Liver (tissue), 9 donors: ENCODE data around the gene ELP4. TPM values are rescaled to one million over a fixed set of nuclear protein-coding genes. Genes with fewer than 3 reads are reported as not detected.

ENCODE experiments used
- DNase-seq: peaks from one replicate; pipeline ENCODE4 v3.0.0-alpha.2; 2017; ENCODE audit warnings: low spot score
- H3K27ac ChIP-seq, 2 donors: one replicate each; pipeline ENCODE4 v1.7.0; 2013; ENCODE audit warnings: inconsistent platforms in 2 of 2, low read length in 2 of 2, control low read depth in 1 of 2, low read depth in 1 of 2, mild to moderate bottlenecking in 1 of 2
- H3K27me3 ChIP-seq, 4 donors: one replicate each; pipeline versions ENCODE4 v1.6.1 to v1.7.0; 2013; ENCODE audit warnings: low read length in 3 of 4, inconsistent platforms in 1 of 4, mild to moderate bottlenecking in 1 of 4, moderate library complexity in 1 of 4; ENCODE audit not compliant: control insufficient read depth in 4 of 4, insufficient read depth in 4 of 4
- H3K36me3 ChIP-seq, 4 donors: one replicate each; pipeline versions ENCODE4 v1.6.1 to v1.7.0; 2013; ENCODE audit warnings: low read length in 3 of 4, mild to moderate bottlenecking in 3 of 4, low read depth in 1 of 4, moderate library complexity in 1 of 4; ENCODE audit not compliant: control insufficient read depth in 4 of 4, insufficient read depth in 3 of 4
- H3K4me1 ChIP-seq, 4 donors: one replicate each; pipeline versions ENCODE4 v1.6.1 to v1.7.0; 2013; ENCODE audit warnings: low read length in 3 of 4, mild to moderate bottlenecking in 3 of 4, moderate library complexity in 1 of 4; ENCODE audit not compliant: control insufficient read depth in 4 of 4, insufficient read depth in 4 of 4
- H3K4me3 ChIP-seq, 3 donors: one replicate each; pipeline versions ENCODE4 v1.6.1 to v1.7.0; 2013; ENCODE audit warnings: low read length in 3 of 3, control low read depth in 1 of 3, low read depth in 1 of 3, mild to moderate bottlenecking in 1 of 3
- H3K9ac ChIP-seq, 2 donors: one replicate each; pipeline ENCODE4 v1.7.0; 2013; ENCODE audit warnings: low read length in 2 of 2, mild to moderate bottlenecking in 2 of 2, moderate library complexity in 2 of 2, control low read depth in 1 of 2, low read depth in 1 of 2
- H3K9me3 ChIP-seq, 4 donors: one replicate each; pipeline versions ENCODE4 v1.6.1 to v1.7.0; 2013; ENCODE audit warnings: low read length in 3 of 4; ENCODE audit not compliant: control insufficient read depth in 4 of 4
- EGR1 ChIP-seq, 2 donors: IDR thresholded peaks; 2 replicates each; pipeline ENCODE4 v1.6.1; 2016 to 2018; ENCODE audit warnings: antibody characterized with exemption in 2 of 2, low read depth in 2 of 2
- FOXA1 ChIP-seq: IDR thresholded peaks from 2 replicates; pipeline ENCODE4 v1.6.1; 2016; ENCODE audit warnings: antibody characterized with exemption
- GABPA ChIP-seq, 2 donors: IDR thresholded peaks in 1 of 2; conservative IDR thresholded peaks in 1 of 2; 2 replicates each; pipeline ENCODE4 v1.6.1; 2016; ENCODE audit warnings: antibody characterized with exemption in 2 of 2, mild to moderate bottlenecking in 1 of 2, moderate library complexity in 1 of 2
- HNF4G ChIP-seq: IDR thresholded peaks from 2 replicates; pipeline ENCODE4 v1.6.1; 2016; ENCODE audit warnings: antibody characterized with exemption
- RXRA ChIP-seq, 2 donors: IDR thresholded peaks; 2 replicates each; pipeline ENCODE4 v1.6.1; 2017 to 2018; ENCODE audit warnings: antibody characterized with exemption in 2 of 2, mild to moderate bottlenecking in 1 of 2
- TAF1 ChIP-seq: conservative IDR thresholded peaks from 2 replicates; pipeline ENCODE4 v1.6.1; 2016; ENCODE audit warnings: antibody characterized with exemption, mild to moderate bottlenecking
- YY1 ChIP-seq: IDR thresholded peaks from 2 replicates; pipeline ENCODE4 v1.6.1; 2016; ENCODE audit warnings: antibody characterized with exemption, mild to moderate bottlenecking
- WGBS: extraction: QIAGEN DNeasy Blood & Tissue Kit; methylation state at CpG from one replicate; pipeline ENCODE4 v1.1.7; 2013; 5-methylcytosine and 5-hydroxymethylcytosine counted together
- polyA plus RNA-seq, 2 donors: library from polyadenylated mRNA; stranded (reverse) in 1 of 2; unstranded in 1 of 2; fragments of 200-250 nt in 1 of 2; fragments of >200 nt in 1 of 2; fragmentation: Nextera tagmentation in 1 of 2; extraction: Ambion mirVana in 1 of 2; gene quantifications; one replicate each; pipeline versions ENCODE4 v1.2.1 to v1.2.3, GENCODE V29; 2013 to 2015
- total RNA-seq, 2 donors: library from RNA; depleted of rRNA; stranded (reverse); fragments of >200 nt; gene quantifications; one replicate each; pipeline ENCODE4 v1.2.3, GENCODE V29; 2014
- TF ChIP-seq, protein P1 (sequence below): fragments of 150-350 bp; IDR thresholded peaks from 2 replicates; pipeline ENCODE4 v1.5.1; 2017; ENCODE audit warnings: improper control_type of control experiment, low read depth, low read length; ENCODE audit not compliant: missing input control
- TF ChIP-seq, protein P2 (sequence below): IDR thresholded peaks from 2 replicates; pipeline ENCODE4 v1.6.1; 2016; ENCODE audit warnings: antibody characterized with exemption
- TF ChIP-seq, protein P3 (sequence below): IDR thresholded peaks from 2 replicates; pipeline ENCODE4 v1.6.1; 2016; ENCODE audit warnings: antibody characterized with exemption
- donor health status: healthy.
- donor health status: healthy.
- donor health status: healthy.
- donor health status: healthy.
- donor health status: healthy.

ELP4 gene
- total and polyA plus RNA-seq, 4 donors, result 6.0 to 18.8 (median 12.5) TPM

DNA sequence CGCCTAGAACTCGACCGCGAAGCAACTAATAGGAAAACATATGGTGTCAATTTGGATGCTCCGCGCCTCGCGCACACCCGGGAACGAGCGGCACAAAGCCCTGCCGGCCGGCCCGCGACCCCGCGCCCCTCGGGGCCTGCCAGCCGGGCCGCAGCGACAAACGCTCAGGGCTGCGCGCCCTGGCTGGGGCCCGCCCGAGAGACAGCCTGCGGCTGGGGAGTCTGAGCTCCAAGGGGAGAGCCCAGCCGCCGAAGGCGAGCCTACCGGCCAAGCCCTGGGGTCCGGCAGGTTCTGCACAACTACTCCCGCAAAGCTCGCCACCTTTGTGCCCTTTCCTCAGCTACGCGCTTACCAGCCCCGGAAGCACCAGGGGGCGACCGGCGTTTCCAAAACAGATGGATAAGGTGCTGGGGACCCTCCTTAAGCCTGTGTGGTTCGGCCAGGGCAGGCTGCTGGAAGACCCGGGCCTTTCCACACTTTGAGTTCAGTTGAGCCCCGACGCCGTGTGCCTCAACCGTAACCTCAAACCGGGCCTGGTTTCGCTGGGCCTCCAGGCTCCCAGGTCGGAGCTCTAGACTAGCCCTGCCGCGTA lies 295.6 kb downstream of the ELP4 start:
- Histone ChIP-seq H3K27me3 (peaks cover 7 to 65% (median 39%) of the 10 kb centered on the region in 4 donors), H3K27ac (no peak overlapping the region), H3K4me3 (no peak overlapping the region), H3K9ac (no peak overlapping the region), H3K9me3 (peaks cover 0 to 4% (median 0%) of the 10 kb centered on the region in 4 donors), H3K36me3 (no peaks in the 10 kb centered on the region), H3K4me1 (peaks cover 9 to 20% (median 14%) of the 10 kb centered on the region in 4 donors)
- peak; percentile 31 for DNase-seq
- TF ChIP-seq EGR1 (IDR thresholded peaks at IDR 0.05; ENCODE audit: low read depth in 2 of 2), result no peak
- TF ChIP-seq GABPA (IDR thresholded peaks at IDR 0.05 in 1 of 2, conservative IDR thresholded peaks at IDR 0.05 in 1 of 2), result no peak
- WGBS, result 6% methylated on average over 51 of the region's 51 CpGs

DNA sequence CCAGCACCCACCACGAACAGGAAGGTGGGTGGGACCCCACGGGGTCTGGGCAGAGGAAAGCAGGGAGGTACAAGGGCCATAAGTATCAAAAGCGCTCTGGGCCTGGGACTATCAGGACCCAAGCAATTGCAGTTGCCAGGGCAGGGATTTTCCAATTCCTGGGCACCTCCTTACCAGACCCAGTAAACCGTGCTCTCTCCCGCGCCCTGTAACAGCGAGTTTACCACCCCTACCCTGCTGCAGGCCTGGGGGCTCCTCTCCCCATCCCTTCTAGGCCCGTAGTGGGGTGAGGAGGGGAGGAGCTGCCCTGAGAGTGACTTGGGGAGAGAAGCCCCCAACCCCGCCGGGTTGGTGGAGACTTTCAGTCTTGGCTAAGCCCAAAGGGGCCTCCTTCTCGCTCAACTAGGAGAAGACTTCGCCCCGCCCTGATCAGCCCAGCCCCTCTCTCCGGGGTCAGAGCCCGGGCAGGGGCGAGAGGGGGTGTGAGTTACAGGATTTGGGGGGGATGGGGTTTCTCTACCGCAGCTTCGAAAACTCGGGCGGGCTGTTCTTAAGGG lies 296.1 kb downstream of the ELP4 start:
- Histone ChIP-seq H3K9ac (no peak overlapping the region), H3K27ac (no peak overlapping the region), H3K27me3 (peaks cover 8 to 62% (median 35%) of the 10 kb centered on the region in 4 donors), H3K4me3 (no peak overlapping the region), H3K4me1 (peaks cover 13 to 26% (median 19%) of the 10 kb centered on the region in 4 donors), H3K9me3 (peaks cover 0 to 4% (median 0%) of the 10 kb centered on the region in 4 donors), H3K36me3 (no peaks in the 10 kb centered on the region)
- no peak for TF ChIP-seq HNF4G
- TF ChIP-seq, protein P1, sequence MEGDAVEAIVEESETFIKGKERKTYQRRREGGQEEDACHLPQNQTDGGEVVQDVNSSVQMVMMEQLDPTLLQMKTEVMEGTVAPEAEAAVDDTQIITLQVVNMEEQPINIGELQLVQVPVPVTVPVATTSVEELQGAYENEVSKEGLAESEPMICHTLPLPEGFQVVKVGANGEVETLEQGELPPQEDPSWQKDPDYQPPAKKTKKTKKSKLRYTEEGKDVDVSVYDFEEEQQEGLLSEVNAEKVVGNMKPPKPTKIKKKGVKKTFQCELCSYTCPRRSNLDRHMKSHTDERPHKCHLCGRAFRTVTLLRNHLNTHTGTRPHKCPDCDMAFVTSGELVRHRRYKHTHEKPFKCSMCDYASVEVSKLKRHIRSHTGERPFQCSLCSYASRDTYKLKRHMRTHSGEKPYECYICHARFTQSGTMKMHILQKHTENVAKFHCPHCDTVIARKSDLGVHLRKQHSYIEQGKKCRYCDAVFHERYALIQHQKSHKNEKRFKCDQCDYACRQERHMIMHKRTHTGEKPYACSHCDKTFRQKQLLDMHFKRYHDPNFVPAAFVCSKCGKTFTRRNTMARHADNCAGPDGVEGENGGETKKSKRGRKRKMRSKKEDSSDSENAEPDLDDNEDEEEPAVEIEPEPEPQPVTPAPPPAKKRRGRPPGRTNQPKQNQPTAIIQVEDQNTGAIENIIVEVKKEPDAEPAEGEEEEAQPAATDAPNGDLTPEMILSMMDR, result no peak
- no peak for TF ChIP-seq EGR1 (IDR thresholded peaks at IDR 0.05; ENCODE audit: low read depth in 2 of 2)
- TF ChIP-seq YY1, result no peak
- no peak for TF ChIP-seq FOXA1
- TF ChIP-seq, protein P2, sequence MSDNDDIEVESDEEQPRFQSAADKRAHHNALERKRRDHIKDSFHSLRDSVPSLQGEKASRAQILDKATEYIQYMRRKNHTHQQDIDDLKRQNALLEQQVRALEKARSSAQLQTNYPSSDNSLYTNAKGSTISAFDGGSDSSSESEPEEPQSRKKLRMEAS, result no peak
- TF ChIP-seq, protein P3, sequence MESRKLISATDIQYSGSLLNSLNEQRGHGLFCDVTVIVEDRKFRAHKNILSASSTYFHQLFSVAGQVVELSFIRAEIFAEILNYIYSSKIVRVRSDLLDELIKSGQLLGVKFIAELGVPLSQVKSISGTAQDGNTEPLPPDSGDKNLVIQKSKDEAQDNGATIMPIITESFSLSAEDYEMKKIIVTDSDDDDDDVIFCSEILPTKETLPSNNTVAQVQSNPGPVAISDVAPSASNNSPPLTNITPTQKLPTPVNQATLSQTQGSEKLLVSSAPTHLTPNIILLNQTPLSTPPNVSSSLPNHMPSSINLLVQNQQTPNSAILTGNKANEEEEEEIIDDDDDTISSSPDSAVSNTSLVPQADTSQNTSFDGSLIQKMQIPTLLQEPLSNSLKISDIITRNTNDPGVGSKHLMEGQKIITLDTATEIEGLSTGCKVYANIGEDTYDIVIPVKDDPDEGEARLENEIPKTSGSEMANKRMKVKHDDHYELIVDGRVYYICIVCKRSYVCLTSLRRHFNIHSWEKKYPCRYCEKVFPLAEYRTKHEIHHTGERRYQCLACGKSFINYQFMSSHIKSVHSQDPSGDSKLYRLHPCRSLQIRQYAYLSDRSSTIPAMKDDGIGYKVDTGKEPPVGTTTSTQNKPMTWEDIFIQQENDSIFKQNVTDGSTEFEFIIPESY, result no peak
- TF ChIP-seq GABPA (IDR thresholded peaks at IDR 0.05 in 1 of 2, conservative IDR thresholded peaks at IDR 0.05 in 1 of 2), result no peak
- no peak for TF ChIP-seq TAF1
- no peak for TF ChIP-seq RXRA (IDR thresholded peaks at IDR 0.05)
- DNase-seq, result peak; percentile 28
- WGBS, result 7% methylated on average over 20 of the region's 20 CpGs

DNA sequence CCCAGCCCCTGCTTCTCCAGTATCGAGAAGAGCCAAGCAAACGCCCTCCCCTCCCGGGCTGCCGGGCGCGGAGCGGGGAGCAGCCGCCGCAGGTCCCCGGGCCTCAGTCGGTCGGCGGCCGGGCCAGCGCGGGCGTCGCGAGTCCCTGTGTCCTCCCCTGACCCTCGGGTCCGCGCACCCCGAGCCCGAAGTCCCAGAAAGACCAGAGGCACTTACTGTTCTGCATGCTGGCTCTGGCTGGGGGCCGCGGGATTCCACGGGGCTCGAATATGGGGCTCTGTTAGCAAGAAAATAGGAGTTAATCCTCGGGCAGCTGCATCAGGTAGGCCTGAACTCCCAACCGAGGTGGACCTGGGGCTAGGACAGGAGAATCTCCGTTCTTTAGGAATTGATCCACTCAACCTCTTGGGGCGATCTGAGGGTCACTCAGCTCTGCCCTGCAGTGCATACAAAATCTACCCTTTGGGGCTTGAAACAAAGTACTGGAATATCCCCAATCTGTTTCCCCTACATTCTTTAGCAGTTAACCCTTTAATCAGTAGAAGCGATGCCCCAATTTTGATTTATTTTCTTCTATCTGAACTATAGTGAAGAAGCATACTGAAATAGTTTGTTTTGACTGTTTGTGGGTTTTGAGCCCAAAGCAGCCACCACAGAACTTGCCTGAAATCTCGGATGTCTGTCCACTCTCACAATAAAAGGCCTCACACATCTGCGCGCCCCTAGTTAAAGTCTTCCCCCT lies 296.8 kb downstream of the ELP4 start:
- WGBS, result 9% methylated on average over 36 of the region's 36 CpGs
- no peak overlapping the region for H3K4me3 ChIP-seq
- TF ChIP-seq EGR1 (IDR thresholded peaks at IDR 0.05; ENCODE audit: low read depth in 2 of 2), result no peak
- H3K9ac ChIP-seq, result no peak overlapping the region
- H3K4me1 ChIP-seq, result peaks cover 20 to 33% (median 24%) of the 10 kb centered on the region in 4 donors
- H3K27me3 ChIP-seq, result peaks cover 14 to 64% (median 32%) of the 10 kb centered on the region in 4 donors
- no peak overlapping the region for H3K27ac ChIP-seq
- no peaks in the 10 kb centered on the region for H3K36me3 ChIP-seq
- peaks cover 0 to 4% (median 0%) of the 10 kb centered on the region in 4 donors for H3K9me3 ChIP-seq
- peak; percentile 30 for DNase-seq
